SJCRH30 (cell line): ENCODE data around the gene FIZ1. TPM values are rescaled to one million over a fixed set of nuclear protein-coding genes. Genes with fewer than 3 reads are reported as not detected.

Experiments used
- DNase-seq, 2 experiments: peaks; one replicate each; pipeline ENCODE4 v3.0.0-alpha.2; 2015 to 2020
- H3K27ac ChIP-seq: fragments of 250-450 bp; sonication (Bioruptor Pico); 2 replicates; pipeline ENCODE4 v1.5.1; 2020; ENCODE audit warnings: mild to moderate bottlenecking, moderate library complexity
- H3K27me3 ChIP-seq: fragments of 250-450 bp; sonication (Bioruptor Pico); 2 replicates; pipeline ENCODE4 v1.5.1; 2020; ENCODE audit warnings: mild to moderate bottlenecking, moderate library complexity
- H3K36me3 ChIP-seq: fragments of 250-450 bp; sonication (Bioruptor Pico); 2 replicates; pipeline ENCODE4 v1.5.1; 2020; ENCODE audit warnings: mild to moderate bottlenecking, moderate library complexity
- H3K4me1 ChIP-seq: fragments of 250-450 bp; sonication (Bioruptor Pico); 2 replicates; pipeline ENCODE4 v1.5.1; 2020; ENCODE audit warnings: mild to moderate bottlenecking, moderate library complexity
- H3K4me3 ChIP-seq: fragments of 250-450 bp; sonication (Bioruptor Pico); 2 replicates; pipeline ENCODE4 v1.5.1; 2020; ENCODE audit warnings: mild to moderate bottlenecking, moderate library complexity
- H3K9me3 ChIP-seq: fragments of 250-450 bp; sonication (Bioruptor Pico); replicated peaks from 2 replicates; pipeline ENCODE4 v1.5.1; 2020; ENCODE audit warnings: mild to moderate bottlenecking, moderate library complexity
- total RNA-seq: library from RNA; depleted of rRNA; stranded (reverse); fragments of >200 nt; shearing (Covaris generic); gene quantifications from 2 replicates; pipeline ENCODE4 v1.2.3, GENCODE V29; 2014

Gene FIZ1
- total RNA-seq, 1 experiment from 2014 or later = 7.9 TPM

DNA sequence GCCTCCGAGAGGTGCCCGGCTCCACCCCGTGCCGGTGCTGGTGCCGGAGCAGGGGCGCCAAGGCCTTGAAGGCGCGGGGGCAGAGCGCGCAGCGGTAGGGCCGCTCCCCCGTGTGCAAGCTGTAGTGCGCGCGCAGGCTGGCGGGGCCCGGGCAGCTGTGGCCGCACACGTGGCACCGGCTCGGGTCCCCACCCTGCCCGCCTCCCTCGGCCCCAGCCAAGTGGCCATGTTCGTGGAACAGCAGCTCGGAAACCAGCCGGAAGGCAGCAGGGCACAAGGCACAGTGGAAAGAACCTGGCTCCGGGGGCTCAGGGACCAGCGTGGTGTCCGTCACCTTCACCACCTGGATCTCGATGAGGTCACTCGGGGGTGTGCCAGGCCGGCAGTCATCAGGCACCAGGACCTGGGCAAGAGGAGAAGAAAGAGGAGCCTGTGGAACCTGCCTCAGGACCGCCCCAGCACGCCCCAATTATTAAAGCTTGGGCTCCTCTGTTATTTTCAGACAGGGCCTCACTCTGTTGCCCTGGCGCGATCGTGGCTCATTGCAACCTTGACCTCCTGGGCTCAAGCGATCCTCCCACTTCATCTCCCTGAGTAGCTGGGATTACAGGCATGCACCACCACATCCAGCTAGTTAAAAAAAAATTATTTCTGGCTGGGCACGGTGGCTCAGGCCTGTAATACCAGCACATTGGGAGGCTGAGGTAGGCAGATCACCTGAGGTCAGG, 23.1 kb upstream of the FIZ1 start:
- Histone ChIP-seq H3K27me3 (no peaks in the 10 kb centered on the region), H3K27ac (no peak overlapping the region), H3K9me3 (no peaks in the 10 kb centered on the region), H3K4me3 (no peak overlapping the region), H3K4me1 (peaks cover 4% of the 10 kb centered on the region), H3K36me3 (peaks cover 9% of the 10 kb centered on the region)
- no peak for DNase-seq

DNA sequence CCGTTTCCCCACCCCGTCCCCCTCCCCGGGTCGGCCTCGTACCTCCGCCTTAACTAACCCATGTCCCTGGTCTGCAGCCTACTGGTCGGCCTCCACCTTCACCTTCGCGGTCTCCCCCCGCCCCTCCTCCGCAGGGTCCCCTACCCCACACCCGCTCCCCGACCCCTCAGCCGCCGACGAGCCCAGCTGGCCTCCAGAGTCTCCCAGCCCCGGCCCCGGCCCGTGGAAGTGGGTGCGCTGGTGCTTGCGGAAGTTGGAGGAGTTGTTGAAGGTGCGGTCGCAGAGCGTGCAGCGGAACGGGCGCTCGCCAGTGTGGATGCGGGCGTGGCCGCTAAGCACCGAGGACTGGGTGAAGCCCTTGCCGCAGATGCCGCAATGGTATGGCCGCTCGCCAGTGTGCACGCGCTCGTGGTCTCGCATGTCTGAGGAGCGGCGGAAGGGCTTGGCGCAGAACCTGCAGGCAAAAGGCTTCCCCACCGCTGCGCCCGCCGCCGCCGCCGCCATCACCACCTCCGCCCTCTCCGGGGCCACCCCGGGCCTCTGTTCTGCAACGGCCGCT, 22.4 kb upstream of the FIZ1 start:
- Histone ChIP-seq H3K27ac (no peak overlapping the region), H3K36me3 (peaks cover 12% of the 10 kb centered on the region), H3K9me3 (no peaks in the 10 kb centered on the region), H3K4me1 (peaks cover 4% of the 10 kb centered on the region), H3K27me3 (no peaks in the 10 kb centered on the region), H3K4me3 (no peak overlapping the region)
- no peak for DNase-seq

DNA sequence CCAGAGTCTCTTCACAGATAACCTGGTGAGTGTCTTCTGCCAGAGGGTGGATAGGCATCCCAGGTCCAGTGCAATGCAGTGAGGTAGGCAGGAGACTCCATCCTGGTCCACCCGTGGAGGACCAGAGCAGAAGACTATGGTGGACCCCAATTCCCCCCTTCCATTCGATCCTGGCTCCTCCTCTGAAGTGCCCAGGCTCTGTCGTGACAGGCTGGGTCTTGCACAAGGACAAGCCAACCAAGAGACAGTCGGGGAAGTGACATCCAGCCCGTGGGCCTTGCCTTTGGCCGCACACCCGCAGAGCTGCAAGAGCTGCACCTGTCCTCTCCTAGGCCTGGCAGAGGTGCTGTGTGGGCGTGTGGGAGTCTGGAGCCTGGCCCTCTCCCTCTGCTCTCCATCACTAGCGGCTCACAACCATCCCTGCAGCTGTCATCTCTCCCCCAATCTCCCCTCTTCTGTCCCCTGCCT, 21.9 kb upstream of the FIZ1 start:
- peaks cover 4% of the 10 kb centered on the region for H3K4me1 ChIP-seq
- DNase-seq = no peak
- H3K9me3 ChIP-seq = no peaks in the 10 kb centered on the region

DNA sequence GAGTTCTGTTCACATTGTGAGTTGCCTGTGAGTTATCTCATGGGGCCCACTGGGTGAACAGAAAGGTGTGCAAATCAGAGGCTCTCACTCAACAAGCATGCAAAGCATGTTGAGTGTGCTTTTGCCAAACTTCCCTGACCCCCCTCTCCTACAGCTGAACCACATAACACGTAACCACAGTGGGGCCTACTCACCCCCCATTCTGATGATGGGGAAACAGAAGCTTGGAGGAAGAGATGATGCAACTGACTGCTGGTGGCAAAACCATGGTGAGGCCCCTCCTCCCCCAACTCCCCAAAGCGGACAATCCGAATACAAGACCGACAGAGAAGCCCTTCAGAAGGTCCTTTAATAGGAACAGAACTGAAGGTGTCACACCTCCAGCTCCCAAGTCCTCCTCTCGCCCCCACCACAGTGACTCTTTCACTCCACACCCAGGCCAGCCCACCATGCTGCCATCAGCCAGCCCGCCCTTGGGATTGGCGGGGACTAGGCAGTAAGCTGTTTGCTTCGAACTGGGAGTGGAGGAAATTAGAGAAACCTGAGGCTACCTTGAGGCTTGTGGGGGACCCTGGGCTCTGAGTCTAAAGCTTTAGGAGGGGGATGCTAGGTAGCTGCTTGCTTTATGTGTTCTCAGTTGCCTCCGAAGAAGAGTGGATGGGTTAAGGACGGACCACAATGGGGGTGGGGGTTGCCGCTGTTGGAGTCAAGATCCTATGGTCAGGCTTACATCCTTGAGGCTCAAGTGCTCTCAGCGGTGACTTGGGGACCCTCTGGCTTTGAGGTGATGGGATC, 21.3 kb upstream of the FIZ1 start:
- Histone ChIP-seq H3K36me3 (peaks cover 19% of the 10 kb centered on the region), H3K27ac (no peak overlapping the region), H3K4me3 (no peak overlapping the region), H3K9me3 (no peaks in the 10 kb centered on the region), H3K27me3 (no peaks in the 10 kb centered on the region), H3K4me1 (peaks cover 4% of the 10 kb centered on the region)
- DNase-seq = no peak

More for the DNA sequence above, 21.9 kb upstream of the FIZ1 start:
- H3K27ac ChIP-seq = no peak overlapping the region
- H3K36me3 ChIP-seq = peaks cover 14% of the 10 kb centered on the region
- H3K4me3 ChIP-seq = no peak overlapping the region
- H3K27me3 ChIP-seq = no peaks in the 10 kb centered on the region

DNA sequence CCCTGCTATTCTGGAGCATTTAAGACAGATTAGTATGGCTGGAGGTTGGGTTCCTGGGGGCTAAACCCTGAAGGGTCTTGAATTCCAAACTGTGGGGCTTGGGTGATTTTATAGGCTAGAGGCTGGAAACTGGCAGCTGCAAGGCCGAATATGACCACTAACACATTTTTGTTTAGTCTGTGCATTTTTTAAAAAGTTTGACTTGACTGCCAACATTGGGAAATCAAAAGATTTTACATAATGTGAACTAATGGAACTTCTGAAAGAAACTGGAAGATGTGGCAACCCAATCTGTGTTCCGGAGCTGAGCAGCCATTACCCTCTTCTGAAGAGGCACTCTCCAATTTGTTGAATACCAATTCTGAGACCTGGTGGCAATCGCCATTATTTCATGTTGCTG, 20.0 kb upstream of the FIZ1 start:
- Histone ChIP-seq H3K9me3 (no peaks in the 10 kb centered on the region), H3K36me3 (peaks cover 24% of the 10 kb centered on the region), H3K4me1 (peaks cover 4% of the 10 kb centered on the region), H3K27ac (no peak overlapping the region), H3K27me3 (no peaks in the 10 kb centered on the region), H3K4me3 (no peak overlapping the region)
- no peak for DNase-seq

DNA sequence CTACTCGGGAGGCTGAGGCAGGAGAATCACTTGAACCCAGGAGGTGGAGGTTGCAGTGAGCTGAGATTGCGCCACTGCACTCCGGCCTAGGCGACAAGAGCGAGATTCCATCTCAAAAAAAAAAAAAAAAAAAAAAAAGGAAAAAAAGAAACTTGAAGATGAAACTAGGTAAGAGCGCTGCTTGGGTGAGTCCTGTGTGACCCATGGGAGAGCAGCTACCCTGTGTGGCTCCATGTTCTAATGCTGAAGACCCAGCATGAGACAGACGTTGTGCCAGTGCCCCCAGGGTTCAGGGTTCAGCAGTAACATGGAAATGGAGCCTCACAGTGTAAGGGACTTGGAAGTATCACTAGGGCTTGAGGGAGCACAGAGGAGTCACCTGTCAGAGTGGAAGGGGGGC, 19.1 kb upstream of the FIZ1 start:
- peaks cover 4% of the 10 kb centered on the region for H3K4me1 ChIP-seq
- no peaks in the 10 kb centered on the region for H3K9me3 ChIP-seq
- no peaks in the 10 kb centered on the region for H3K27me3 ChIP-seq
- no peak overlapping the region for H3K4me3 ChIP-seq
- peaks cover 24% of the 10 kb centered on the region for H3K36me3 ChIP-seq
- no peak for DNase-seq
- H3K27ac ChIP-seq = no peak overlapping the region

DNA sequence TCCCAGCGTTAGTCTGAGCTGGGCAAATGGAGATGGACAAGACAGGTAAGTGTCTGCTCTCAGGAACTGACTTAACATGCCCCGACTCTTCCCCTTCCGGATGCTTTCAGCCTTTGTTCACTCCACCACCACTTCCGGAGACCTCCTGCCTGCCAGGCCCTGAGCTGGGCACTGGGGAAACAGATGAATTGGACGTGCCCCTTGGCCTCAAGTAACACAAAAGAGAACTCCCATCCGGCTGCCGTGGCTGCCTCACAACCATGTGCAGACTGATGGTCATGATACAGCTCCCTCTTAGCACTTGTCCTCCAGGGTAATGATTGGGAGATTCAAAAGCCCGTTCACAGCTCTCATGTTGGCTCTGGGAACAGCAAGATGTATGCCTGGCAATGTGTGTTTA, 18.1 kb upstream of the FIZ1 start:
- DNase-seq = no peak
- Histone ChIP-seq H3K9me3 (no peaks in the 10 kb centered on the region), H3K27me3 (no peaks in the 10 kb centered on the region), H3K4me3 (no peak overlapping the region), H3K27ac (no peak overlapping the region), H3K36me3 (peaks cover 24% of the 10 kb centered on the region), H3K4me1 (peaks cover 4% of the 10 kb centered on the region)

DNA sequence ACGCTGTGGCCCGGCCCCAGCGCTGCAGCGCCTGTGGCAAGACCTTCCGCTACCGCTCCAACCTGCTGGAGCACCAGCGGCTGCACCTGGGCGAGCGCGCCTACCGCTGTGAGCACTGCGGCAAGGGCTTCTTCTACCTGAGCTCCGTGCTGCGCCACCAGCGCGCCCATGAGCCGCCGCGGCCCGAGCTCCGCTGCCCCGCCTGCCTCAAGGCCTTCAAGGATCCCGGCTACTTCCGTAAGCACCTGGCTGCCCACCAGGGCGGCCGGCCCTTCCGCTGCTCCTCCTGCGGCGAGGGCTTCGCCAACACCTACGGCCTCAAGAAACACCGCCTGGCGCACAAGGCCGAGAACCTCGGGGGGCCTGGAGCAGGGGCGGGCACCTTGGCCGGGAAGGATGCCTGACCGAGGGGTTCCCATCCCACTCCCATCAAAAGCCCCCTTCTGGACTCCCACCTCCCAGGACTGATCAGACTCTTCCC, 17.1 kb upstream of the FIZ1 start:
- H3K9me3 ChIP-seq = no peaks in the 10 kb centered on the region
- no peak overlapping the region for H3K4me3 ChIP-seq
- DNase-seq = no peak
- peaks cover 24% of the 10 kb centered on the region for H3K36me3 ChIP-seq
- peaks cover 4% of the 10 kb centered on the region for H3K4me1 ChIP-seq
- no peaks in the 10 kb centered on the region for H3K27me3 ChIP-seq
- no peak overlapping the region for H3K27ac ChIP-seq

DNA sequence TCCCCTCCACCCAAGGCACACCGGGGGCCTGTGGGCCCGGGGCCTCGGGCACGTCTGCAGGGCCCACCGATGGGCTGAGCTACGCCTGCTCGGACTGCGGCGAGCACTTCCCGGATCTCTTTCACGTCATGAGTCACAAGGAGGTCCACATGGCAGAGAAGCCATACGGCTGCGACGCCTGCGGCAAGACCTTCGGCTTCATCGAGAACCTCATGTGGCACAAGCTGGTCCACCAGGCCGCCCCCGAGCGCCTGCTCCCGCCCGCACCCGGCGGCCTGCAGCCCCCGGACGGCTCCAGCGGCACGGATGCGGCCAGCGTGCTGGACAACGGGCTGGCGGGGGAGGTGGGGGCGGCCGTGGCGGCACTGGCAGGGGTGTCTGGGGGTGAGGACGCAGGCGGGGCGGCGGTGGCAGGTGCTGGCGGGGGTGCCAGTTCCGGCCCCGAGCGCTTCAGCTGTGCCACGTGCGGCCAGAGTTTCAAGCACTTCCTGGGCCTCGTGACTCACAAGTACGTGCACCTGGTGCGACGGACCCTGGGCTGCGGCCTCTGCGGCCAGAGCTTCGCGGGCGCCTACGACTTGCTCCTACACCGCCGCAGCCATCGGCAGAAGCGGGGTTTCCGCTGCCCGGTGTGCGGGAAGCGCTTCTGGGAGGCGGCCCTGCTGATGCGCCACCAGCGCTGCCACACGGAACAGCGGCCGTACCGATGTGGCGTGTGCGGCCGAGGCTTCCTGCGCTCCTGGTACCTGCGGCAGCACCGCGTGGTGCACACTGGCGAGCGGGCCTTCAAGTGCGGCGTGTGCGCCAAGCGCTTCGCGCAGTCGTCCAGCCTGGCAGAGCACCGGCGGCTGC, 16.5 kb upstream of the FIZ1 start:
- H3K4me3 ChIP-seq = no peak overlapping the region
- no peaks in the 10 kb centered on the region for H3K27me3 ChIP-seq
- no peak overlapping the region for H3K27ac ChIP-seq
- no peaks in the 10 kb centered on the region for H3K9me3 ChIP-seq
- peaks cover 24% of the 10 kb centered on the region for H3K36me3 ChIP-seq
- H3K4me1 ChIP-seq = peaks cover 4% of the 10 kb centered on the region
- no peak for DNase-seq

DNA sequence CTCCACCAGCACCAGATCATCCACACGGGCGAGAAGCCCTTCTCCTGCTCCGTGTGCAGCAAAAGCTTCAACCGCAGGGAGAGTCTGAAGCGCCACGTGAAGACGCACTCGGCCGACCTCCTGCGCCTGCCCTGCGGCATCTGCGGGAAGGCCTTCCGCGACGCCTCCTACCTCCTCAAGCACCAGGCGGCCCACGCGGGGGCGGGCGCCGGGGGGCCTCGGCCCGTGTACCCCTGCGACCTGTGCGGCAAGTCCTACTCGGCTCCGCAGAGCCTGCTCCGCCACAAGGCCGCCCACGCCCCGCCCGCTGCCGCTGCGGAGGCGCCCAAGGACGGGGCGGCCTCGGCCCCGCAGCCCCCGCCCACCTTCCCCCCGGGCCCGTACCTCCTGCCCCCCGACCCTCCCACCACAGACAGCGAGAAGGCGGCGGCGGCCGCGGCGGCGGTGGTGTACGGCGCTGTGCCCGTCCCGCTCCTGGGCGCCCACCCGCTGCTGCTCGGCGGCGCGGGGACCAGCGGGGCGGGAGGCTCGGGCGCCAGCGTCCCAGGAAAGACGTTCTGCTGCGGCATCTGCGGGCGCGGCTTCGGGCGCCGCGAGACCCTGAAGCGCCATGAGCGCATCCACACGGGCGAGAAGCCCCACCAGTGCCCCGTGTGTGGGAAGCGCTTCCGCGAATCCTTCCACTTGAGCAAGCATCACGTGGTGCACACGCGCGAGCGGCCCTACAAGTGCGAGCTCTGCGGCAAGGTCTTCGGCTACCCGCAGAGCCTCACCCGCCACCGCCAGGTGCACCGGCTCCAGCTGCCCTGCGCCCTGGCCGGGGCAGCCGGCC, 15.6 kb upstream of the FIZ1 start:
- Histone ChIP-seq H3K4me3 (no peak overlapping the region), H3K27ac (no peak overlapping the region), H3K27me3 (no peaks in the 10 kb centered on the region), H3K36me3 (peaks cover 25% of the 10 kb centered on the region), H3K4me1 (peaks cover 4% of the 10 kb centered on the region), H3K9me3 (no peaks in the 10 kb centered on the region)
- no peak for DNase-seq

DNA sequence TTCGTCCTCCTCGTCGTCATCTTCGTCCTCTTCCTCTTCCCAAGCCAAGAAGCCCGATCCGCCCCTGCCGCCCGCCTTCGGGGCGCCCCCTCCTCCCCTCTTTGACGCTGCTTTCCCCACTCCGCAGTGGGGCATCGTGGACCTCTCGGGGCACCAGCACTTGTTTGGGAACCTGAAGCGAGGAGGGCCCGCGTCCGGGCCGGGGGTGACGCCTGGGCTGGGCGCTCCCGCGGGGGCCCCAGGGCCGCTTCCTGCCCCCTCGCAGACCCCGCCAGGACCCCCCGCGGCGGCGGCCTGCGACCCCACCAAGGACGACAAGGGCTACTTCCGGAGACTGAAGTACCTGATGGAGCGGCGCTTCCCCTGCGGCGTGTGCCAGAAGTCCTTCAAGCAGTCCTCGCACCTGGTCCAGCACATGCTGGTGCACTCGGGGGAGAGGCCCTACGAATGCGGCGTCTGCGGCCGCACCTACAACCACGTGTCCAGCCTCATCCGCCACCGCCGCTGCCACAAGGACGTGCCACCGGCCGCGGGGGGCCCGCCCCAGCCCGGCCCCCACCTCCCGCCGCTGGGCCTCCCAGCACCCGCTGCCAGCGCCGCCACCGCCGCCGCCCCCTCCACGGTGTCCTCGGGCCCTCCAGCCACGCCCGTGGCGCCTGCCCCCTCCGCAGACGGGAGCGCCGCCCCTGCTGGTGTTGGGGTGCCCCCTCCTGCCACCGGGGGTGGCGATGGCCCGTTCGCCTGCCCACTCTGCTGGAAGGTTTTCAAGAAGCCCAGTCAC, 14.8 kb upstream of the FIZ1 start:
- DNase-seq = no peak
- H3K36me3 ChIP-seq = peaks cover 24% of the 10 kb centered on the region
- no peak overlapping the region for H3K4me3 ChIP-seq
- H3K27me3 ChIP-seq = no peaks in the 10 kb centered on the region
- no peaks in the 10 kb centered on the region for H3K9me3 ChIP-seq
- H3K27ac ChIP-seq = no peak overlapping the region
- H3K4me1 ChIP-seq = peaks cover 4% of the 10 kb centered on the region

DNA sequence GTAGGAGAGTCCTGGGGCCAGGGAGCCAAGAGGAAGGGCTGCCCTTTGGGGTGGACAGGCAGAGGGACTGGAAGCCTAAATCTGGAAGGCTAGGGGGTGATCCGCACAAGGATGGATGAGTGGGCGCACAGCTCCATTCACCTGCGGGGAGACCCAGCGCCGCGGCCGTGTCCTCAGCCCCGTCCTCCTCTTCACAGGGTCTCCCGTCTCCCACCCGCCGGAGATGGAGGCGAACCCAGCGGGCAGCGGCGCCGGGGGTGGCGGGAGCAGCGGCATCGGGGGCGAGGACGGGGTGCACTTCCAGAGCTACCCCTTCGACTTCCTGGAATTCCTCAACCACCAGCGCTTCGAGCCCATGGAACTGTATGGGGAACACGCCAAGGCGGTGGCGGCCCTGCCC, 14.1 kb upstream of the FIZ1 start:
- no peak overlapping the region for H3K4me3 ChIP-seq
- no peaks in the 10 kb centered on the region for H3K9me3 ChIP-seq
- no peak overlapping the region for H3K27ac ChIP-seq
- no peaks in the 10 kb centered on the region for H3K27me3 ChIP-seq
- H3K36me3 ChIP-seq = peaks cover 24% of the 10 kb centered on the region
- no peak for DNase-seq
- H3K4me1 ChIP-seq = no peaks in the 10 kb centered on the region; the same call in 1 of the 2 replicates

DNA sequence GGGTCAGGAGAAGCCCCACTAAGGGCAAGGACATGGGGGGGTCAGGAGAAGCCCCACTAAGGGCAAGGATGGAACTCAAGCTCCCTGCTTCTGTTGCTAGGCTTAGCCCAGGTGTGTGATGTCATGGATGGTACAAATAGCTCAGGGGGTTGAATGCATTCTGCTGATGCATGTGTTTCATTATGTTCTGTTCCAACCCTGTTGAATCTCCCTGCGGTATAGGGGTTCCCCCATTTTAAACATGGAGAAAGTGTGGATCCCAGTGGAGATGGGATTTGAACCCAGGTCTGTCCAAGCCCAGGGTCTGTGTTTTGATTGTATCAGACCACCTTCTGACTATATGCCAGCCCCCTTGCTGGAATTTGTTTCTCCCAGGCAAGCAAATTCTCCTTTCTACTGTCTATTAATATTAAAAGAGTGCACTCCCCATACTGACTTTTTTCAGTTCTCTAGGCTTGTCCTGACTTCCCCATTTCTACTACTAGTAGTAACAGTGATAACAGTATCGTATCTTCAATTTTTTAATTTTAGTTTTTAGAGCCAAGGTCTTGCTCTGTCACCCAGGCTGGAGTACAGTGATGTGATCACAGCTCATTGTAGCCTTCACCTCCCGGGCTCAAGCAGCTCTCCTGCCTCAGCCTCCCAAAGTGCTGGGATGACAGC, 12.8 kb upstream of the FIZ1 start:
- H3K27me3 ChIP-seq = no peaks in the 10 kb centered on the region
- H3K36me3 ChIP-seq = peaks cover 14% of the 10 kb centered on the region; the same call in 1 of the 2 replicates
- no peaks in the 10 kb centered on the region for H3K9me3 ChIP-seq
- no peak for DNase-seq
- no peak overlapping the region for H3K4me3 ChIP-seq
- no peaks in the 10 kb centered on the region for H3K4me1 ChIP-seq
- H3K27ac ChIP-seq = no peak overlapping the region
